Measurements from ENCODE around the gene PLXNA4.

DNA sequence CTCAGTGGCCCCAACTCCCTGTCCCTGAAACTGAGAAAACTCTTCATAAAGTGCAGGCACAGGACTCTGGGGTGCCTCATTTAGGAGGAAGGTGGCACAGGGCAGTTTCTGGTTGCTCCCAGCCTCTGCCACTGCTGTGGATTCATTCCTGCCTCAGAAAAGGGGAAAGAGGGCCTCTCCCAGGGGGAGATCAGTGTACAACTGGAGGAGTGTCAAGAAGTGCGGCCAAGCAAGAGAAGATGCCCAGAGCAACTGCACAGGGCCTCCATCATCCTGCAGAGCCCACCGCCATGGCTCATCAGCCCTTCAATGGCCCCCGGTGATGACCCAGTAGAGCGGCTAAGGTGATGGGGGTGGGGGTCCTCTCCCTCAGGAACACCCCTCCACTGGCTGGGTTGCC, 150.3 kb downstream of the PLXNA4 start:
- TF ChIP-seq POLR2A (IDR thresholded peaks at IDR 0.05; ENCODE audit: low read length) (no peak), GATA1 (IDR thresholded peaks at IDR 0.05; ENCODE audit: low read depth, low read length) (no peak)

Data from erythroblast (primary cell).